Prostate gland (tissue), 2 donors: ENCODE measurements around the gene TBC1D32.

Experiments used
- CTCF ChIP-seq, 4 experiments: fragments of 200-600 bp in 2 of 4; fragments of 450-650 bp in 2 of 4; sonication (generic) in 2 of 4; IDR thresholded peaks; 1 replicate in 3 of 4; 2 replicates in 1 of 4; pipeline ENCODE4 v1.5.1; 2016 to 2019; ENCODE audit warnings: antibody characterized with exemption in 4 of 4, mild to moderate bottlenecking in 2 of 4, moderate library complexity in 2 of 4
- POLR2A ChIP-seq: fragments of 450-650 bp; IDR thresholded peaks from one replicate; pipeline ENCODE4 v1.6.1; 2016; ENCODE audit warnings: antibody characterized with exemption, mild to moderate bottlenecking
- POLR2AphosphoS5 ChIP-seq: sonication (generic); formaldehyde crosslinking; IDR thresholded peaks from one replicate; pipeline ENCODE4 v1.6.1; 2017; ENCODE audit warnings: antibody characterized with exemption

- no peak for TF ChIP-seq CTCF (IDR thresholded peaks at IDR 0.05)
- TF ChIP-seq POLR2AphosphoS5: no peak
- TF ChIP-seq POLR2A: no peak
Observed at GRCh38 chr6:121040831-121041230, 293.4 kb downstream of the TBC1D32 start.
